Naive thymus-derived CD8-positive, alpha-beta T cell (primary cell): ENCODE data around the gene MRPS9. TPM values are rescaled to one million over a fixed set of nuclear protein-coding genes. Genes with fewer than 3 reads are reported as not detected.

Experiments used
- ATAC-seq, 2 donors: fragments of 150-1000 bp; cut with Tn5 transposase in 1 of 2; sonication (Bioruptor Pico), chemical (Tn5 transposase) in 1 of 2; 1 replicate in 1 of 2; 2 replicates in 1 of 2; pipeline ENCODE4 v1.10.0; 2021; ENCODE audit warnings: mild to moderate bottlenecking in 2 of 2, moderate library complexity in 2 of 2
- POLR2A ChIA-PET: fragments of 350-600 bp; sonication (Branson Sonifier 250); formaldehyde crosslinking; loops from one replicate; lab custom pipeline; 2021; ENCODE audit warnings: antibody characterized with exemption; lab: Charles Lee
- DNase-seq, 10 donors: peaks; one replicate each; pipeline versions ENCODE4 v3.0.0 to v3.0.0-alpha.2; 2020 to 2022
- H3K27ac Mint-ChIP-seq, 10 donors: one replicate each; pipeline ENCODE4 v1.8.0; 2020 to 2022; ENCODE audit warnings: mild to moderate bottlenecking in 10 of 10, mixed read lengths in 10 of 10, moderate library complexity in 4 of 10, inconsistent platforms in 1 of 10
- H3K27me3 Mint-ChIP-seq, 5 donors: one replicate each; pipeline ENCODE4 v1.8.0; 2021 to 2022; ENCODE audit warnings: mixed read lengths in 5 of 5
- H3K36me3 Mint-ChIP-seq, 3 donors: one replicate each; pipeline ENCODE4 v1.8.0; 2020 to 2022; ENCODE audit warnings: mixed read lengths in 3 of 3, mild to moderate bottlenecking in 2 of 3, inconsistent platforms in 1 of 3
- H3K4me1 Mint-ChIP-seq, 4 donors: one replicate each; pipeline ENCODE4 v1.8.0; 2021 to 2022; ENCODE audit warnings: mixed read lengths in 4 of 4
- H3K4me3 Mint-ChIP-seq, 10 donors: one replicate each; pipeline ENCODE4 v1.8.0; 2020 to 2022; ENCODE audit warnings: mild to moderate bottlenecking in 10 of 10, mixed read lengths in 10 of 10, moderate library complexity in 6 of 10, inconsistent platforms in 1 of 10
- H3K9me3 Mint-ChIP-seq, 9 donors: one replicate each; pipeline ENCODE4 v1.8.0; 2020 to 2022; ENCODE audit warnings: mixed read lengths in 9 of 9, mild to moderate bottlenecking in 3 of 9, inconsistent platforms in 1 of 9, moderate library complexity in 1 of 9
- polyA plus RNA-seq, 3 donors: library from polyadenylated mRNA; unstranded; fragments of 300-500 nt; fragmentation: Illumina TruSeq; gene quantifications; one replicate each; pipeline ENCODE4 v1.2.3, GENCODE V29; 2021
- total RNA-seq, 8 experiments: library from RNA in 2 of 8; stranded (reverse) in 2 of 8; gene quantifications; one replicate each; pipeline ENCODE4 v1.2.3 and lab custom pipeline; 2021 to 2026

Gene MRPS9
- total and polyA plus RNA-seq, 5 experiments from 2014 or later = 17.0 to 32.6 (median 24.5) TPM

DNA sequence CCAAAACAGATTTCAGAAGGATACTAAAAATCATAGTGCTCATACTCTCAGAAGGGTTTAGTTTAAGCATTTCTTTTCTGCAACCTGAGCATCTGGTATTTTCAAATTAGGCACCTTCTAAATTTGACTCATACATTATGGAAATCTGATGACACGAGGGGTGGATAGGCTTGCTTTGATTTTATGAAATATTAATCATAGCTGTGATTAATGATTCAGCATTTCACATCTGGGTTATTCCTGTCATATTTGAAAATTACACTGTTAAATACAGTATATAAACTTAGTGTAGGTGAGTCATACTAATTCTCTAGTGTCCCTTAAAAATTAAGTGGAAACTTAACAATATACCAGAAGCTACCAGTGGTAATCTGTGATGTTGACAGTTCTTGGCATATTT is 47.7 kb downstream of the MRPS9 start:
- Mint-ChIP-seq H3K27me3 (no peaks in the 10 kb centered on the region), H3K36me3 (peaks cover 6 to 33% (median 17%) of the 10 kb centered on the region in 3 donors), H3K27ac (no peak overlapping the region), H3K9me3 (no peaks in the 10 kb centered on the region), H3K4me1 (peaks cover 5 to 13% (median 7%) of the 10 kb centered on the region in 4 donors), H3K4me3 (no peak overlapping the region)
- POLR2A ChIA-PET = no interaction called here
- ATAC-seq = no peak
- no peak for DNase-seq

DNA sequence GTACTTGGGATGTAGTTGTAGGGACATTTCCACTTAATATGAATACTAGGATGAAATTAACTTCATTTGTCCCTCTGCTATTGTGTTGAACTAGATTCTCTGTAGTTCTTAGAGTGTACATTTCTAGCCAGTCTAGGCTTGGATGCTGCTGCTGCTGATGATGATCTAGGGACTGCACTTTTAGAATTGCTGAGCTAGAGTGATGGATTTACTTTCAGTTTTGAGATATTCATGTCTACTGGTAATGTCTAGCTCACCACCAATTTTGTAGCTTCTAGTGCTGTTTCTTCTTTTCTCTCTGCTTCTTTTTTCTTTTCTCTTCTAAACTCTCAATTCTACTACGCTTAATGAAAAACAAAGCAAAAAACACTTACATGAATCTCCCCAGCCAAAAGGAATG is 49.4 kb downstream of the MRPS9 start:
- Mint-ChIP-seq H3K27me3 (no peaks in the 10 kb centered on the region), H3K9me3 (no peaks in the 10 kb centered on the region), H3K27ac (peak overlapping the region in 1 of 10 donors; percentile 36), H3K4me3 (no peak overlapping the region), H3K36me3 (peaks cover 0 to 31% (median 6%) of the 10 kb centered on the region in 3 donors), H3K4me1 (peaks cover 5 to 13% (median 7%) of the 10 kb centered on the region in 4 donors)
- DNase-seq = no peak
- ATAC-seq = no peak
- POLR2A ChIA-PET = no interaction called here

DNA sequence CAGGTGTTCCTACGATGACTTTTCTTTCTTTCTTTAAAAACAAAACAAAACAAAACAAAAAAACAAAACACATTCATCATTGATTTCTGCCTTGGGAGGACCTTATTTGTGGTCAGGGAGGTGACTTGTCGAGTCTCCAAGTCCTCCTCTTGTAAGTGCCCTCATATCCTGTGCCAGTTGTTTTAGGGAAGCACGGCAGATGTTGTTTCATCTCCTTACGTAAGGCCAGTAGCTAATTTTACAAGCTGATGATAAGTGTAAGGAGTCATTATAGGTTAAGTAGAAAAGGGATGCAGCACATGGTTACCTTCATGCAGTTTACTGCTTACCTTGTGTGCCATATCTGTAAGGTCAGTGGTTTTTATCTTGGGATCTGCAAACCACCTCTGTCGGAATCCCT is 52.2 kb downstream of the MRPS9 start:
- POLR2A ChIA-PET = no interaction called here
- no peak overlapping the region for H3K4me3 Mint-ChIP-seq
- no peaks in the 10 kb centered on the region for H3K9me3 Mint-ChIP-seq
- H3K27me3 Mint-ChIP-seq = no peaks in the 10 kb centered on the region
- no peak for ATAC-seq
- H3K27ac Mint-ChIP-seq = no peak overlapping the region
- DNase-seq = no peak
- peaks cover 0 to 51% (median 10%) of the 10 kb centered on the region in 3 donors for H3K36me3 Mint-ChIP-seq
- H3K4me1 Mint-ChIP-seq = peaks cover 4 to 13% (median 7%) of the 10 kb centered on the region in 4 donors

GRCh38 chr2:105092797-105093196 is 54.9 kb downstream of the MRPS9 start:
- Mint-ChIP-seq H3K27ac (no peak overlapping the region), H3K36me3 (peaks cover under 1 to 70% (median 14%) of the 10 kb centered on the region in 3 donors)
- ATAC-seq = no peak

DNA sequence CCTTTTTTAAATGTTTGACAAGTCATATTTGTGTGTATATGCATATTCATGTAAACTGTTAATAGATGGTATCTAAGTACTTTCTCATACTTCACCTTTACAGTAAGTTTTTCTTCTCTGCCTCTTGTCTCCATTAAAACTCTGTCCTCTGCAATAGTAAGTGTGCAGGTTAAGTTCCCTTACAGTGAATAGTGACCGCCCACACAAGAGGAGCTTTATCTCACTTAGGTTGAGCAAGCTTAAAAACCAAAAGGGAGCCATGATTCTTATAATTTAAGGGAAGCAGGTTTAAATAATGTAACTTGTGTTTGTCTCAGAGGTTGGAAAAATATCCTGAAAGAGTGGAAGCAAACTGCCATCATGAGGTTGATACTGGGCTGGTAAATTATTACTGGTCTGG is 61.3 kb downstream of the MRPS9 start:
- Mint-ChIP-seq H3K36me3 (peaks cover 21 to 77% (median 36%) of the 10 kb centered on the region in 3 donors), H3K4me1 (peaks cover 0 to 3% (median 0%) of the 10 kb centered on the region in 4 donors), H3K4me3 (no peak overlapping the region), H3K27me3 (no peaks in the 10 kb centered on the region), H3K9me3 (no peaks in the 10 kb centered on the region), H3K27ac (peak overlapping the region in 1 of 10 donors; percentile 5)
- ATAC-seq (no peak), DNase-seq (no peak)
- POLR2A ChIA-PET = no interaction called here

More at GRCh38 chr2:105092797-105093196, 54.9 kb downstream of the MRPS9 start:
- POLR2A ChIA-PET = no interaction called here
- DNase-seq = no peak
- H3K9me3 Mint-ChIP-seq = no peaks in the 10 kb centered on the region
- H3K4me3 Mint-ChIP-seq = no peak overlapping the region
- H3K27me3 Mint-ChIP-seq = no peaks in the 10 kb centered on the region
- H3K4me1 Mint-ChIP-seq = peaks cover under 1% of the 10 kb centered on the region in 4 donors

DNA sequence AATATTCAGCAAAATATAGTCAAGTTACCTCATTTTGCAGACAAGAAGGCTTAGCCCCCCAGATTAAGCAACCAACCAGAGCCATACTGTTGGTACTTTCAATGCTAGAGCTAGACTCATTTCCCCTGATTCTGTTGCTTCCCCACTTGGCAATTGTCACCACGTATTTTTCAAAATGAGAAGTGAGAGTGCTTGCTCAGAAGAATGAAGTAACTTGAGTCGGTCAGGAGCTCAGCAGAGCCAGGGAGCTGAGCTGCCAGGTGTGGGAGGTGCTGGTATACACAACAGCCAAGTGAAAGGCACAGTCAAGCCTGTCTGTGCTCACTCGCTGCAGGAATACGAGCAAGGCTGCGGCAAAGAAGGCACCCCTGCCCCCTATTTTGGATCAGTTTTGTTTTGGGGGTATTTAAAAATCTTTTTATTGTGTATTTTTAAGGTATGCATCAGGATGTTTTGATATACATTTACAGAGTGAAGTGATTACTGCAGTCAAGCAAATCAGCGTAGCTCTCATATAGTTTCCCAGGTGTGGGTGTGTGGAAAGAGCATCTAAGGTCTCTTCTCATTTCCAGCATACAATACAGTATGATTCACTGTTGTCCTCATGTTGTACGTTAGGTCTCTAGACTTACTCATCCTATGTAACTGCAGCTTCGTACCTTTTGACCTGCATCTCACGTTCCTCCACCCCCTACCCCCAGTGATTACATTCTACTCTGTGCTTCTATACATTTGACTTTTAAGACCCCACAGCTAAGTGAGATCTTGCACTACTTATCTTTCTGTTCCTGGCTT is 62.4 kb downstream of the MRPS9 start:
- Mint-ChIP-seq H3K9me3 (no peaks in the 10 kb centered on the region), H3K4me1 (peaks cover 0 to 3% (median 0%) of the 10 kb centered on the region in 4 donors), H3K36me3 (peaks cover 21 to 68% (median 36%) of the 10 kb centered on the region in 3 donors), H3K27me3 (no peaks in the 10 kb centered on the region), H3K27ac (no peak overlapping the region), H3K4me3 (no peak overlapping the region)
- ATAC-seq (no peak), DNase-seq (no peak)
- POLR2A ChIA-PET = no interaction called here

GRCh38 chr2:105102001-105102400 is 64.1 kb downstream of the MRPS9 start:
- DNase-seq (no peak), ATAC-seq (no peak)
- Mint-ChIP-seq H3K27me3 (no peaks in the 10 kb centered on the region), H3K36me3 (peaks cover 21 to 63% (median 34%) of the 10 kb centered on the region in 3 donors), H3K27ac (peak overlapping the region in 2 of 10 donors; percentile 3 to 40), H3K4me3 (no peak overlapping the region), H3K4me1 (peaks cover 0 to 3% (median 0%) of the 10 kb centered on the region in 4 donors), H3K9me3 (no peaks in the 10 kb centered on the region)
- POLR2A ChIA-PET = no interaction called here

GRCh38 chr2:105102963-105103421 is 65.1 kb downstream of the MRPS9 start:
- Mint-ChIP-seq H3K27ac (peak overlapping the region in 2 of 10 donors; percentile 4 to 66), H3K9me3 (no peaks in the 10 kb centered on the region), H3K4me3 (no peak overlapping the region), H3K4me1 (peaks cover 0 to 3% (median 0%) of the 10 kb centered on the region in 4 donors), H3K27me3 (no peaks in the 10 kb centered on the region), H3K36me3 (peaks cover 19 to 60% (median 34%) of the 10 kb centered on the region in 3 donors)
- POLR2A ChIA-PET = no interaction called here
- DNase-seq (no peak), ATAC-seq (no peak)

GRCh38 chr2:105103481-105103880 is 65.6 kb downstream of the MRPS9 start:
- DNase-seq (no peak), ATAC-seq (no peak)
- POLR2A ChIA-PET = no interaction called here
- H3K36me3 Mint-ChIP-seq = peaks cover 16 to 55% (median 30%) of the 10 kb centered on the region in 3 donors
- H3K27ac Mint-ChIP-seq = no peak overlapping the region
- H3K9me3 Mint-ChIP-seq = no peaks in the 10 kb centered on the region
- H3K27me3 Mint-ChIP-seq = no peaks in the 10 kb centered on the region
- H3K4me1 Mint-ChIP-seq = peaks cover 0 to 3% (median 0%) of the 10 kb centered on the region in 4 donors
- H3K4me3 Mint-ChIP-seq = no peak overlapping the region

- no peak for DNase-seq
- ATAC-seq = no peak
- Mint-ChIP-seq H3K27me3 (no peaks in the 10 kb centered on the region), H3K4me1 (peaks cover 0 to 3% (median 0%) of the 10 kb centered on the region in 4 donors), H3K27ac (peak overlapping the region in 1 of 10 donors; percentile 56), H3K9me3 (no peaks in the 10 kb centered on the region), H3K4me3 (no peak overlapping the region), H3K36me3 (peaks cover 15 to 48% (median 25%) of the 10 kb centered on the region in 3 donors)
- POLR2A ChIA-PET = no interaction called here
These were observed 66.4 kb downstream of the MRPS9 start for GRCh38 chr2:105104208-105104731.

GRCh38 chr2:105110295-105110829 is 72.5 kb downstream of the MRPS9 start:
- POLR2A ChIA-PET = no interaction called here
- H3K27ac Mint-ChIP-seq = no peak overlapping the region
- no peaks in the 10 kb centered on the region for H3K4me1 Mint-ChIP-seq
- ATAC-seq = no peak
- peaks cover 0 to 13% (median 3%) of the 10 kb centered on the region in 3 donors for H3K36me3 Mint-ChIP-seq
- no peak for DNase-seq
- no peak overlapping the region for H3K4me3 Mint-ChIP-seq
- no peaks in the 10 kb centered on the region for H3K9me3 Mint-ChIP-seq
- H3K27me3 Mint-ChIP-seq = no peaks in the 10 kb centered on the region

DNA sequence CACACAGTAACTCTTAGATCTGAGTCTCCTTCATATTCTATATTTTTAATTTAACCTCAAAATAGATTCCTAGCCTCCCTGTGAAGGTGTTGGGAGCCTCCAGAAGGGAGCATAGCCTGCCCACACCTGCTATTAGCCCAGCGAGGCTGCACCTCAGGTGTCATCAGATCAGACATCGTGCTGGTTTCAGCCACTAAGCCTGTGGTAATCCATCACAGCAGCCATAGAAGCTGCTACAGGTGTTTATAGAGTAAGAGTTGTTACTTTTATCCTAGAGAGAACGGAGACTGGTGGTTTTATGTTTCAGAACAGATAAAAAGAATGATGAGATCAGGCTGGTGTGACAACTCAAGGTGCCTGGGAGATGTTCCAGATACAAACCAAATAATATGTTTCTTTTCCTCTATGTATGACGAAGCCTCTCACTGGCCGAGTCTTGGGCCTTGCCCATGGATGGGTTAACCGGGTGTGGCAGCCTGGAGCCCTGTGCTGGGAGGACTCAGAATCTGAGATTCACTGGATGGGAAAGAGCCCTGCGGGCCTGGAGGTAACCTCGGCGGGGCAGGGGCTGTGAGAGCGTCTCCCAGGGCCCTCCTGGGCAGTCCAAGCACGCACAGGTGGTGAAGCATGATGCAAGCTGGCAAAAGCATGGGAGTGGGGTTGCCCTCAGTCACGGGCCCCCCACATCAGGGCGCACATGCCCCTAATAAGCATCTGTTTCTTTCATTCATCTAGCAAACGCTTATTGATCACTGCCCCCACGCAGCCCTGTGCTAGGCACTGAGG is 73.7 kb downstream of the MRPS9 start:
- no peaks in the 10 kb centered on the region for H3K9me3 Mint-ChIP-seq
- peaks cover 0 to 9% (median 3%) of the 10 kb centered on the region in 3 donors for H3K36me3 Mint-ChIP-seq
- H3K4me3 Mint-ChIP-seq = no peak overlapping the region
- H3K4me1 Mint-ChIP-seq = no peaks in the 10 kb centered on the region
- no peak for DNase-seq
- H3K27me3 Mint-ChIP-seq = no peaks in the 10 kb centered on the region
- POLR2A ChIA-PET = no interaction called here
- ATAC-seq = no peak
- H3K27ac Mint-ChIP-seq = peak overlapping the region in 1 of 10 donors; percentile 63
